ENCODE results near the gene EIF5AL1. TPM values are rescaled to one million over a fixed set of nuclear protein-coding genes. Genes with fewer than 3 reads are reported as not detected.
"Not testable (repeated sequence)": the region's sequence is repeated elsewhere in the genome, so short reads cannot be mapped to it uniquely, and the experiment has no call there.

EIF5AL1 gene
- total RNA-seq, 1 donor from 2014 or later: 0.08 TPM

DNA sequence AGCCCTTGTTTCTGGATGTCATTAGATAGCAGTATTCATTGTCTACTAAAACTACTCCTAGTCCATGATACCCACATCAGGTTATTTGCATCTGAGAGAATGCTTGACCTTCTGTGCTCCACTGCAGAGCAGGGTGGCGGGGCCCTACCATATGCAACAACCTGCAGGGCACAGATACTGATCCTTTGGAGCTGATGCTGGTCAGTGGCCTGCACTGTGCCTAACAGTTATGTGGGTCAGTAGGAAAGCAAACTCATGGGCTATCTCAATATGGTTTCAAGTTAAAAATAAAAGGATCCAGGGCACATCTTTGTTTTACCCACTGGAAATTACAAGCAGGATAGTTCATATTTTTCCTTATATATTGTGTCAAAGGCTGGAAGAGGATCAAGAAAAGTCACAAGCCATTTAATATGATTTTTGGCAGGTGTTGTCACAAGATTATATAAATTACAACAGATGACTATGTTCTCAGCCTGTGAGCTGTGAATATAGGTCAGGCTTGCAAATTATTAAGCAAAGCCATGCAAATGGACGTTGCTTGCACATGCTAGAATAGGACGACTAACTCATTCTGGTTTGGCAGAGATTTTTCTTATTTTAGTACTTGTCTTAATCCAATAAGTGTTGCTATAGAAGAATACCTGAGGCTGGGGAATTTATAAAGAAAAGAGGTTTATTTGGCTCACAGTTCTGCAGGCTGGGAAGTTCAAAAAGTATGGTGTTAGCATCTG lies 32.8 kb downstream of the EIF5AL1 start:
- DNase-seq (ENCODE audit: low spot score); intact Hi-C loops (cut with DNase I): not testable (repeated sequence)

DNA sequence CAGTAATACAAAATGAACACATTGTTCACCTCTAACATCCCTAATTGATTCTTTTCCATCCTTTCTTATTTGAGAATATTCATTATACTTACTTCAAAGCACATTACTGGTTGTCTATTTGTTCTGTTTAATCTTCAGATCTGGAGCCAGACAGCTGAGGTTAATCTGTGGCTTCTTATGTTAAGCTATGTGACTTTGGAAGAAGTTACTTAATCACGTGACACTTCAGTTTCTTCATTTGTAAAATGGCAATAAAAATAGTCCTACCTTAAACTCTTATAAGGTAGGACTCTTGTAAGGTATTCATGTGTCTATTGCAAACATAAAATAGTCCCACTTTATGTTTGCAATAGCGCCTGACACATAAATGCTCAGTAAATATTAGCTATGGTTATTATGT lies 34.8 kb downstream of the EIF5AL1 start:
- intact Hi-C loops (cut with DNase I); DNase-seq (ENCODE audit: low spot score): not testable (repeated sequence)

DNA sequence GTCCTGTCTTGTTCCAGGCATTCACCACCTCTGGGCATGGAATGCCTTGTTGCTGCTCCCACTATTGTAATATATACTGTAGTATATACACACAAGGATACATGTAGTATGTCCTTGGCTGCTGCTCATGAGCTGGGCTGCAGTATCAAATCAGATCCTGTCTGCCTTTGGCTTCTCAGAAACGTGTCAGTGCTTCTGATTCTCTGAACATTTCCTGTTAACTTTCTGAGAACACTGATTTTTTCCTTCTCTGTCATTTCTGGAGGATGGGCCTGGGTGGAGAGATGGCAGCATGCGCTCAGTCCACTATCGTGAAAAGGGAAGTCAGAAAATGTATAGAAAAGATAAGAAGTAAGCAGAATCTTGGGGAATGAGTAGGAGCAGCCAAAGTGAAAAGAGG lies 35.6 kb downstream of the EIF5AL1 start:
- intact Hi-C loops (cut with DNase I): no loop called here
- DNase-seq (ENCODE audit: low spot score): no peak

DNA sequence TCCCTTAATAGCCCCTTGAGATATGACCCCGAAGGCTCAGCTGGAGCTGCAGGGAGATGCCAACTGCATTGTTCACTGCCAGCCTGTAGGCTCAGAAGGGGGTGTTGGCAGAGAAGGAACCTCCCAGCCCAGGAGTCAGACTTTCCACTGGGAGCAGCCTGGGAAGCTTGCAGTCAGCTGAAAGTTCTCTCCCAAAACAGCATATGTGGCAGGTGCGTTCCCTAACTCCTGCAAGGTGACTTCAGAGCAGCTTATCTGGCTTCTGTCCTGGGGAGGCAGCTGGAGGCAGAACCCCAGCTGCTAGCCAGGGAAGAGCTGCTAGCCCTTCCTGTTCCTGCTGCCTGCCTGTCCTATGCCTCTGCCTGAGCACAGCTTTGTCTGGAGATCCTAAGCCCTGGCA lies 39.8 kb downstream of the EIF5AL1 start:
- intact Hi-C loops (cut with DNase I): no loop called here
- DNase-seq (ENCODE audit: low spot score): no peak

DNA sequence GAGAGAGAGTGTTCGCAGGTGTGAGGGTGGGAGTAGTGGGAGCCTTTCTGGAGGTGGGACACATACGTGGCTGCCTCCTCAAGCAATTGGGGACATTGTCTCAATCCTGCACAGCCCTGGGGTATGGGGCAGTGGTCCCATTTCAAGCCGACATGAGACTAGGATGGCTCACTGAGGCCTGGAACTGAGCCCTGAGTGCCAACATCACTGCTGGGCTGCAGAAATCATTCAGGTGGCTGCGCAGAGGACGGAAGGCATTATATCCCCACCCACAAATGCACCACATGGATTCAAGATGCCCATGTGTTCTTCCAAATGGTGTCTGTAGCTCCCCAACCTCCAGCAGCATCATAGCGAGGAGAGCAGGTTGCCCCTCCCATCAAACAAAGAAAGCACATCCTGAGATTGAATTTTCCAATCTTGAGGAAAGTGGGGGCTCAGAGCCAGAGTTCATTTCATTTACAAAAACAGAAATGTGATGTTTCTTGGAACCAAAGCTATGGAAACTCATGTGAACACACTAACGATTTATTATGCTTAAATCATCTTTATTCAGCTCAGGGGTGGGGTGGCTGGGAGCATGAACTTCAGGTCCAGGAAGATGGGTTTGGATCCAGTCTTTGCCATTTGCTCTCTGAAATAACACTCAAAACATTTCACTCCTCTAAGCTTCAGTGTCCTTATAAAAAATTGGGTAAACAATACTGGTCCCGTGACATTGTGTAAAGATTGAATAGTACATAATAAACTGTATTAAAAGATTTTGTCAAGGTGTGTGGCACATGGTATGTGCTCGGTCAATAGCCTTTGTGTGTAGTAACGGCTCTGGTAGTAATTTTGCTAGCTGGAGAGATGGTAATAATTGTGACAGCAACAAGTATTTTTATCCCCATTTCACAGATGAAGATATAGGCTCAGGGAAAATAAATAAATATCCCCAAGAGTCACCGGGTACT lies 43.3 kb downstream of the EIF5AL1 start:
- no peak for DNase-seq (ENCODE audit: low spot score)
- intact Hi-C loops (cut with DNase I): no loop called here

DNA sequence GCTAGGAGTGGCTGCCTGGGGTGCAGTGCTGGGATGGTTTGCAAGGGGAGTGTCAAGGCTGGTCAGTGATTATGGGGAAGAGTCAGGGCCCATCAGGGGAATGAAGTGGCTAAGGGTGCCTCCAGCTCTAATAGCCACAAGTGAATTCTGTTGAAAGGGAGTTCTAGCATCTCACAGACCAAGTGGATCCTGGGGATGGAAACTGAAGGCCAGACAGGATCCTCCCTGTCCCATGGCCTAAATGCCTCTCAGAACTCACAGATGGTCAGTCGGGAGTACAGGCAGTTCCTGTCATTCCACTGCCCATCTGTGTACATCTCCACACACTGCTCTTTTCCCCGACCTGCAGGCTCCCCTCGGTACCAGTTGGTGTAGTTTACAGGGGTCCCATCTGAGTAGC lies 44.6 kb downstream of the EIF5AL1 start:
- DNase-seq (ENCODE audit: low spot score); intact Hi-C loops (cut with DNase I): not testable (repeated sequence)

DNA sequence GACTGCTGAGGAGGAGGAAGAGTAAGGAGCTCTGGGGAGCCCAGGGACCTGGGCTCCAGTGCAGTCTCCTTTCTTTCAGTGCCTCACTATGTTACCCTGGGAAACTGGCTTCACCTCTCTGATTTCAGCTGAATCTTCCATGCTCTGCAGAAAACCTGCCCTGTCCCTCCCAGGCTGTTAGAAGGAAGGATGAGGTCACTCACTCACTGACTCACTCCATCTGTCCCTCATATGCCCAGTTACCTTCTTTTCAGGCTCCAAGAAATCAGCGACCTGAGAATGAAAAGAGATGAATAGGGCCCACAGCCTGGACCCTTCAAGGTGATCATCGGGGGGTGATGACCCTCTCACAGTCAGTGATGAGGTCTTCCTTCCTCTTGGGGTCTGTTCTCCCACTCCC lies 47.4 kb downstream of the EIF5AL1 start:
- intact Hi-C loops (cut with DNase I): loop anchor here (5.0 kb wide), 1 partner anchor 368 kb away; no protein-coding TSS in a partner anchor
- no peak for DNase-seq (ENCODE audit: low spot score)

DNA sequence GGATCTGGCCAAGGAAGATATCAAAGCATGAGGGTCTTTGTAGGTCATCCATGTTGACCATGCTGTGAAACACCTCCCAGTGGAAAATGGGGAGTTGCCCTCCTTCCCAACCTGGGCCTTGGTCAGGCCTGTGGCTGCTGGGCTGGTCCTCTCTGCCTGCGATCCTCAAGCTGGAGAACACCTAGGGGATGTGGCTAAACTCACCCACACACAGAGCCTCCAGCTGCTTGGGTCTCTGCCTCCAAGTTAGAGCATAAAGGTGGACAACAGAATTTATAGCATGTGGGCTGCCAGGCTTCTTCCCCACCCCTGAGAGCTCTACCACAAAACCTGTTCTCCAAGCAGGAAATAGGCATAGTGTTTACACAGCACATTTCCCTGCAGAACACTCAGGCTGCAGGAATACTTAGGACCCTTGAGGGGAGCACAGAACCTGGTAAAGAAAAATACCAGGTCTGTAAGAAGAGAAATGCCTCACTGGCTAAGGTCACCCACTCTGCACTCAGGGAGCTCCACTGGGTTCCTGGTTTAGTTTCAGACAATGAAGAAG lies 47.9 kb downstream of the EIF5AL1 start, which contains the start of gene SFTPA2:
Gene SFTPA2, minus strand, starts transcription at position 248 of the 550 bp plus-strand sequence. CDS start 924 bp downstream, outside the sequence.
- DNase-seq (ENCODE audit: low spot score): no peak
- intact Hi-C loops (cut with DNase I): loop anchor here (5.0 kb wide), 1 partner anchor 367 kb away; no protein-coding TSS in a partner anchor

DNA sequence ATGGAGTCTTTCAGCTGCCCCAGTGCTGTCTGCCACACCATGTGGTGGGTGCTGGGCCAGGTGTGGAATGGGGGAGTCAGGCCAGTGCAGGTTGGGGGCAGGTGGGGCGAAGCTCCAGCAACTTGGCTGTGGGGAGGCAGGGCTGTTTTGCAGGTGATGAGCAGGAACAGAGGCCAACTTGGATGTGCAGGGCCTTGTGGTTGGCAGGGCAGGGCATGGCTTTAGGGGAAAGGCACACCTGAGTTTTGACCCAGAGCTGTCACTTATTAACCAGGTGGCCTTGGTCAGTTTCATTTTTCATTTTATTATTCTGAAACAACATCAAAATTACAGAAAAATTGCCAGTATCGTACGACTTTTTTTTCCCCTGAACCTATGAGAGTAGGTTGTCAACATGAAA lies 48.9 kb downstream of the EIF5AL1 start:
- intact Hi-C loops (cut with DNase I): loop anchor here (5.0 kb wide), 1 partner anchor 366 kb away; no protein-coding TSS in a partner anchor
- no peak for DNase-seq (ENCODE audit: low spot score)

DNA sequence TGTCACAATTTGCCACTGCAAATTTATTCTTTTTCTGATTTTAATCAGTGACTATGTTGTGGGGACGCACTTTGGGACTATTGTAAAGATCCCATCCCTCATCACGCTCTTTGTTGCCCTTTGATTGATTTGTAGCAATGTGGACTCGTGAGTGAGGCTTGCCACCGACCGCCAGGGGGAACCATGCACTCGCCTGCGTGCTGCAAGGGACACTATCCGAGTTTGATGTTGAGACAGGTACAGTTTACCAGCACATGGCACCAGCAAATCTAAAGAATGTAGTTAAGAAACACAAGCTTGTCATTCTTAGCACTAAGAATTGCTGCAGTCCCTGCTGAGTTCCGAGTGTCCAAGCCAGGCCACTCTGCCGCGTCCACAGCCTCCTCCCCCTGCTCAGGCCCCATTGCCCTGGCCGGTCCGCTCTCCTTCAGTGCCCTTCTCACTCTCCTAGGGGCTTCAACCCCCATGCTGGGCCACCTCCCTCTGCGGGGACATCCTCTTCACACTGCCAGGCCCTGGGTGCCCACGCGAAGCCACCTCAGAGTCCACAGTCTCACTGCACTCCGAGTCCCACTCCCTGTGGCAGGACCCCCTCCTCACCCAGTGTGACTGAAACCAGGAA lies 49.9 kb downstream of the EIF5AL1 start:
- DNase-seq (ENCODE audit: low spot score): no peak
- intact Hi-C loops (cut with DNase I): loop anchor here (5.0 kb wide), 1 partner anchor 365 kb away; no protein-coding TSS in a partner anchor

DNA sequence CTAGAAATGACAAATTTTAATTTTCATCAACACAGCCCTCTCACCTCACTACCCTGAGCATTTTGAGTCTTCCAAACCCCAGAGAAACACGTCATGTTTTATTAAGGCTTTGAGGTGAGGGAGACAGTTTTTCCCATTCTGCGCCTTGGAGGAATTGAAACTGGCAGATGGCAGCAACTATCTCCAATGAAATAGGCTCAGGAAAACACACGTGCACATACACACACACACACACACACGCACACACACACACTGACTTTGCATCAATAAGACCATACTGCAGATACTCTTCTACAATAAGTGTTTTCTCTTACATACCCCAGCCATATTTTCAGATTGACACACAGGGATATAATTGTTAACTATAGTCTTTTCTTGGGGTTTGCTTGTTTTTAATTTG lies 51.1 kb downstream of the EIF5AL1 start:
- no peak for DNase-seq (ENCODE audit: low spot score)
- intact Hi-C loops (cut with DNase I): loop anchor here (5.0 kb wide), 1 partner anchor 364 kb away; no protein-coding TSS in a partner anchor

Other genes with a start within 250 kb of the EIF5AL1 start
- 115 TPM for gene PPIF, start 165.1 kb upstream of the EIF5AL1 start, total RNA-seq
- 56.6 TPM for gene ZCCHC24, start 66.9 kb upstream of the EIF5AL1 start, total RNA-seq
- gene SFTPA2, start 47.9 kb downstream of the EIF5AL1 start, total RNA-seq: 0.11 TPM
- gene SFTPA1, start 98.4 kb downstream of the EIF5AL1 start, total RNA-seq: 0.19 TPM
- 1.3 TPM for gene NUTM2B, start 190.7 kb downstream of the EIF5AL1 start, total RNA-seq